GM15510 (cell line): ENCODE measurements around the gene BAIAP2.

Experiments
- POLR2A ChIP-seq: IDR thresholded peaks from 3 replicates; pipeline ENCODE4 v1.6.1; 2011; ENCODE audit warnings: borderline replicate concordance; ENCODE audit not compliant: insufficient read length; ENCODE audit errors: extremely low read depth

Gene BAIAP2

GRCh38 chr17:81034779-81035520 lies at the start of gene BAIAP2:
Gene BAIAP2 (plus strand): TSS chr17:81035151. CDS start chr17:81035255, 104 bp downstream.
- TF ChIP-seq POLR2A, result peak; percentile 65

- no peak for TF ChIP-seq POLR2A
Observed at GRCh38 chr17:80986046-80986445, 48.9 kb upstream of the BAIAP2 start.

- no peak for TF ChIP-seq POLR2A
Observed at GRCh38 chr17:80986816-80987475, 48.0 kb upstream of the BAIAP2 start.

GRCh38 chr17:80987941-80988461 lies 47.0 kb upstream of the BAIAP2 start:
- no peak for TF ChIP-seq POLR2A

GRCh38 chr17:80989586-80989913 lies 45.4 kb upstream of the BAIAP2 start:
- TF ChIP-seq POLR2A, result no peak

- no peak for TF ChIP-seq POLR2A
Observed at GRCh38 chr17:80990921-80991644, 43.9 kb upstream of the BAIAP2 start.

- peak; percentile 54 for TF ChIP-seq POLR2A
Observed at GRCh38 chr17:80991645-80992076, 43.3 kb upstream of the BAIAP2 start, which contains the start of gene CHMP6. Gene CHMP6 (plus strand): TSS chr17:80991841. CDS start chr17:80991919, 78 bp downstream.

GRCh38 chr17:80992077-80992947 lies 42.6 kb upstream of the BAIAP2 start:
- no peak for TF ChIP-seq POLR2A

- no peak for TF ChIP-seq POLR2A
Observed at GRCh38 chr17:80992948-80993624, 41.9 kb upstream of the BAIAP2 start.

GRCh38 chr17:80995131-80995530 lies 39.8 kb upstream of the BAIAP2 start:
- no peak for TF ChIP-seq POLR2A

GRCh38 chr17:80996422-80997305 lies 38.3 kb upstream of the BAIAP2 start:
- no peak for TF ChIP-seq POLR2A

- no peak for TF ChIP-seq POLR2A
Observed at GRCh38 chr17:80997424-80998117, 37.4 kb upstream of the BAIAP2 start.

- no peak for TF ChIP-seq POLR2A
Observed at GRCh38 chr17:80998118-80998747, 36.7 kb upstream of the BAIAP2 start.
